BE2C (cell line): ENCODE results near the gene TRPV6. TPM values are rescaled to one million over a fixed set of nuclear protein-coding genes. Genes with fewer than 3 reads are reported as not detected.

ENCODE experiments used
- DNase-seq: peaks from one replicate; pipeline ENCODE4 v3.0.0-alpha.2; 2020
- H3K27me3 ChIP-seq: fragments of 250-450 bp; sonication (Bioruptor Pico); 2 replicates; pipeline ENCODE4 v1.5.1; 2020; ENCODE audit warnings: mild to moderate bottlenecking
- H3K36me3 ChIP-seq: fragments of 250-450 bp; sonication (Bioruptor Pico); 2 replicates; pipeline ENCODE4 v1.5.1; 2020; ENCODE audit warnings: mild to moderate bottlenecking
- H3K4me1 ChIP-seq: fragments of 250-450 bp; sonication (Bioruptor Pico); 2 replicates; pipeline ENCODE4 v1.5.1; 2020
- H3K4me3 ChIP-seq: 2 replicates; pipeline ENCODE4 v1.5.1; 2011; ENCODE audit warnings: low read depth, low read length
- H3K9me3 ChIP-seq: fragments of 250-450 bp; sonication (Bioruptor Pico); 2 replicates; pipeline ENCODE4 v1.5.1; 2020
- polyA plus RNA-seq: library from polyadenylated mRNA; unstranded; fragments of >200 nt; gene quantifications from one replicate; pipeline ENCODE4 v1.2.1, GENCODE V29; 2012; ENCODE audit warnings: low read depth, missing spikeins; ENCODE audit not compliant: insufficient read length, insufficient read depth
- TF ChIP-seq, protein P1 (sequence below): IDR thresholded peaks from 2 replicates; pipeline ENCODE4 v1.5.1; 2012; ENCODE audit warnings: mild to moderate bottlenecking, low read depth, low read length

Gene TRPV6
- 1.6 TPM for polyA plus RNA-seq

DNA sequence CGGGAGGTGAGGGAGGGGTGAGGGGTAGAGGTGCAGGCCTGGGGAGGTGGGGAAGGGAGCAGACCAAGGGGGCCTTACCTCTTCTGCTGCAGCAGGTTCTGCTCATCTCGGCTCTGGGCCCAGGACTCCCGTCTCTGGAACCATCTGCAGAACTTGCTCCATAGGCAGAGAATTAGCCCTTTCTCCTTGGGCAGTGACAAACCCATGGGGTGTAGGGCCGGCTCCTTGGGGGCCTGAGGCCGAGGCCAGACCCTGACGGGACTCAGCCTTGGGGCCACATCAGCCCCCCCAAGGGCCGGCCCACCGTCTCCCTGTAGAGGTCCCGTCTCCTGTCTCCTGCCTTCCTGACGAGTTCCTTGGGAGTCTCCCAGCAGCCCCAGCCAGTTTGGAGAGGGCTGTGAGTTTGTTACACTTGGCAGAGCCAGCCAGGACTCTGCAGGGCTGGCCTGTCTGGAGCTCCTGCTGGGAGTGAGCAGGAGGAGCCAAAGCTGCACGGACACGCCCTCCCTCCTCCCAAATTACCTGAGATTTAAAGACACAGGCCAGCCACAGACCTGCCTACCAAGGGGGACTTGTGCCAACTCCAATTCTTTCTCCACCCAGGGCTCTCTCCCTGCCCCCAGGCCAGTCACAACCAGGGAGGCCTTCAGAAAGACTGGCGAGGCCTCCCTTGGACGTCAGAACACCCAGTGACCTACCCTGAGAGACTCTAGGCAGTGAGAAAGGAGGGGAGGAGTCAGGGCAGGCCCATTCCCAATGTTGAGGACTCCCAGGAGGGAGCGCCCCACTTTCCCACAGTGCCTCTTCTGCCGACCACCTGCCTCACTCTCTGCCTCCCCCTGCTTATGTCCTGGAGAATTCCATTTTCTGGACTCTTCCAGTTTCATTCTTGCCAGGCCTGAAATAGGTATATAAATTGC lies at the start of gene TRPV6:
Gene TRPV6 (minus strand): TSS at position 435 of the 920 bp plus-strand sequence.
- Histone ChIP-seq H3K9me3 (no peaks in the 10 kb centered on the region), H3K4me1 (no peaks in the 10 kb centered on the region), H3K27me3 (no peaks in the 10 kb centered on the region), H3K4me3 (no peak within 1 kb of the TSS), H3K36me3 (no peaks in the 10 kb centered on the region)
- TF ChIP-seq, protein P1, sequence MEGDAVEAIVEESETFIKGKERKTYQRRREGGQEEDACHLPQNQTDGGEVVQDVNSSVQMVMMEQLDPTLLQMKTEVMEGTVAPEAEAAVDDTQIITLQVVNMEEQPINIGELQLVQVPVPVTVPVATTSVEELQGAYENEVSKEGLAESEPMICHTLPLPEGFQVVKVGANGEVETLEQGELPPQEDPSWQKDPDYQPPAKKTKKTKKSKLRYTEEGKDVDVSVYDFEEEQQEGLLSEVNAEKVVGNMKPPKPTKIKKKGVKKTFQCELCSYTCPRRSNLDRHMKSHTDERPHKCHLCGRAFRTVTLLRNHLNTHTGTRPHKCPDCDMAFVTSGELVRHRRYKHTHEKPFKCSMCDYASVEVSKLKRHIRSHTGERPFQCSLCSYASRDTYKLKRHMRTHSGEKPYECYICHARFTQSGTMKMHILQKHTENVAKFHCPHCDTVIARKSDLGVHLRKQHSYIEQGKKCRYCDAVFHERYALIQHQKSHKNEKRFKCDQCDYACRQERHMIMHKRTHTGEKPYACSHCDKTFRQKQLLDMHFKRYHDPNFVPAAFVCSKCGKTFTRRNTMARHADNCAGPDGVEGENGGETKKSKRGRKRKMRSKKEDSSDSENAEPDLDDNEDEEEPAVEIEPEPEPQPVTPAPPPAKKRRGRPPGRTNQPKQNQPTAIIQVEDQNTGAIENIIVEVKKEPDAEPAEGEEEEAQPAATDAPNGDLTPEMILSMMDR = no peak
- no peak for DNase-seq

DNA sequence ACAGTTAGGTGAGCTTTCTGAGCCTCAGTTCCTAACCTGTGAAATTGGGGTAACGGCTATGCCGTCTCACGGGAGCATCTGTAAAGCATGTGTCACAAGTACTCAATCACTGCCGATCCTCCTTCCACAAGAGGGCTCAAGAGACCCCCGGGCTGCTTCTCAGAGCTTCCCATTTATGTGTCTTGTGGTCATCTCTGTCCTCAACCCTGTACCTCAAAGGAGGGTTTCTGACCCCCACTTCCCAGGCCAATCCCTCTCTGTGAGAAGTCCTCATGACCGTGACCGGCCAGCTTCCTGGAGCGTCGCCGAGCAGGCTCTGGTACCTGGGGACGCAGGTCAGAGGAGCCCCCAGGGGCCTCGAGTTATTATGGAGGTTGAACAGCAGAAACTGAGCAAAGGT lies 48.5 kb upstream of the TRPV6 start:
- H3K36me3 ChIP-seq = no peaks in the 10 kb centered on the region
- no peak overlapping the region for H3K4me3 ChIP-seq
- H3K9me3 ChIP-seq = no peaks in the 10 kb centered on the region
- DNase-seq = no peak
- TF ChIP-seq, protein P1 = no peak
- no peaks in the 10 kb centered on the region for H3K4me1 ChIP-seq
- no peaks in the 10 kb centered on the region for H3K27me3 ChIP-seq

DNA sequence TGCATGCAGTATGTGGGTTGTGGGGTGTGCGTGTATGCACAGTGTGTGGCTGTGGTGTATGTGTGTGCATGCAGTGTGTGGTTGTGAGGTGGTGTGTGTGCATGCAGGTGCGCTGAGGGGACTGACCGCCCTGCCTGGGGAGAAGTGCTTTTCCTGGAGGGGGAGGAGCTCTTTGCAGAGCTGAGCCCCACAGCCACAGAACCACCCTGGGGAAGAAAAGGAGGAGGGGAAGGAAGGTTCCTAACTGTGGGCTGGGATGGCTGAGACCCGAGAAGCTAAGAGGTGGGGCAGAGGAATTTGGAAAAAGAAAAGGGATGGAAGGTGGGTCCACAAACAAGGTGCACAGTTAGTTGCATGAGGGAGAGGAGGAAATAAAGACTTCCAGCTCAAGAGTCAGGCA lies 48.1 kb upstream of the TRPV6 start, which contains the start of gene TRPV5:
Gene TRPV5 (minus strand): TSS at position 123 of the 400 bp plus-strand sequence. CDS start 287 bp downstream, outside the sequence.
- Histone ChIP-seq H3K9me3 (no peaks in the 10 kb centered on the region), H3K36me3 (no peaks in the 10 kb centered on the region), H3K27me3 (no peaks in the 10 kb centered on the region), H3K4me1 (no peaks in the 10 kb centered on the region), H3K4me3 (no peak within 1 kb of the TSS)
- TF ChIP-seq, protein P1 = no peak
- no peak for DNase-seq

GRCh38 chr7:142933092-142933475 lies 47.5 kb upstream of the TRPV6 start:
- TF ChIP-seq, protein P1 = no peak

DNA sequence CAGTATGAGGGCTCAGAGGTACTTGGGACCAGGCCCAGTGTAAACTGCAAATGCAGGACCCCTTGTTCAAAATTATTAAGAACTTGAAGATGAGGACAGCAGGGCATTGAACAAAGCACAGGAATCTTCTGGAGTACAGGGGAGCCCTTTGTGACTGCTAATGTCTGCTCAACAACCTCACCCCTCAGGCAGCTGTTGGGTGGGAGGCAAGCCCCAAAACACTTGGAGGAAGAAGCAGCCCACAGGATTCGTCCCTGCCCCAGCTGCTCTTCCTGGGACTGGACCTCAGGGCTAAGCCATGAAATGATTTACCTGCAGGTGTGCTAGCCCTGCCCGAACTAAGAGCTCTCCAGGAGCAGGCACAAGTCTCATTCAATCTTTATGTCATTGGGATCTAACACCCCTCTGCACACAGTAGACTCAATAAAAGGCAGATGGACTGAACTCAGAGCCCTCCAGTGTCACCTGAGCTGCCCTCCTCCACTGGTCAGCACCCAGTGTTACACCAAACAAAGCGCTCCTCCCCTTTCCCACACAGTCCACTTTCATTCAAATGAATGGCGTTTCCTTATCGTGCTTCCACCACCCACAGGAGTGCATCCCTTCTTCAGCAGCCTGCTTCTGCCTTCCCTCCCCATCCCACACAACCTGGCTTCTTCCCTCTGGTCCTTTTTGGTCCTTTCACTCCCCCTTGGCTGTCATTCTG lies 47.0 kb upstream of the TRPV6 start:
- Histone ChIP-seq H3K36me3 (no peaks in the 10 kb centered on the region), H3K27me3 (no peaks in the 10 kb centered on the region), H3K4me3 (no peak overlapping the region), H3K4me1 (no peaks in the 10 kb centered on the region), H3K9me3 (no peaks in the 10 kb centered on the region)
- TF ChIP-seq, protein P1 = no peak
- DNase-seq = no peak

More at GRCh38 chr7:142933092-142933475, 47.5 kb upstream of the TRPV6 start:
- DNase-seq = no peak
- no peaks in the 10 kb centered on the region for H3K27me3 ChIP-seq
- H3K4me1 ChIP-seq = no peaks in the 10 kb centered on the region
- no peak overlapping the region for H3K4me3 ChIP-seq
- no peaks in the 10 kb centered on the region for H3K36me3 ChIP-seq
- H3K9me3 ChIP-seq = no peaks in the 10 kb centered on the region
